ENCODE data around the gene LYRM9. TPM values are rescaled to one million over a fixed set of nuclear protein-coding genes. Genes with fewer than 3 reads are reported as not detected.

LYRM9 gene
- total and polyA plus RNA-seq, 9 of the 15 experiments (the other 6 are each of a cell fraction or from before 2014, with no cell fraction given) = 0.98 to 4.7 (median 1.8) TPM

GRCh38 chr17:27904534-27905446 is 11.6 kb upstream of the LYRM9 start (continued):
- TF ChIP-seq ZBTB40 (IDR thresholded peaks at IDR 0.05) (no peak), ZBTB40 (CRISPR knock-in tag; IDR thresholded peaks at IDR 0.05) (no peak), PHB2 (IDR thresholded peaks at IDR 0.05; ENCODE audit: low read depth) (no peak)

All from K562 (cell line).